A549 (cell line): ENCODE results near the gene COL17A1. TPM values are rescaled to one million over a fixed set of nuclear protein-coding genes. Genes with fewer than 3 reads are reported as not detected.

Experiments used
- ATAC-seq, 2 experiments: fragments of 200-7000 bp in 1 of 2; fragments of >200 bp in 1 of 2; cut with Nextera tagmentation in 1 of 2; cut with Tn5 transposase in 1 of 2; 3 replicates each; pipeline versions ENCODE4 v1.8.0 to v1.9.1; 2018 to 2020; ENCODE audit warnings: mild to moderate bottlenecking in 1 of 2, moderate library complexity in 1 of 2
- CTCF ChIA-PET: fragments of 300-600 bp; sonication (Branson Sonifier 250); formaldehyde crosslinking; extraction: SDS; loops from one replicate; lab custom pipeline; 2021; ENCODE audit warnings: antibody characterized with exemption, inconsistent platforms; lab: Yijun Ruan, JAX
- POLR2A ChIA-PET: fragments of 350-600 bp; formaldehyde crosslinking; extraction: SDS; loops from one replicate; lab custom pipeline; 2021; ENCODE audit warnings: antibody characterized with exemption, inconsistent platforms; lab: Yijun Ruan, JAX
- DNase-seq, 2 experiments: peaks; one replicate each; pipeline versions ENCODE4 v3.0.0 to v3.0.0-alpha.2; 2011 to 2016; ENCODE audit warnings: low read depth in 1 of 2, low spot score in 1 of 2
- FAIRE-seq: peaks from 2 replicates; lab custom pipeline; 2011; peaks lifted over from hg19 to GRCh38; lab: Jason Lieb, UNC
- H3K27ac ChIP-seq, 2 experiments: fragments of >200 bp; sonication (Bioruptor Twin); formaldehyde crosslinking; 3 replicates each; pipeline ENCODE4 v1.5.1; 2016 to 2017
- H3K4me1 ChIP-seq: fragments of >200 bp; sonication (Bioruptor Twin); formaldehyde crosslinking; 3 replicates; pipeline ENCODE4 v1.6.1; 2016
- H3K4me2 ChIP-seq: fragments of >200 bp; sonication (Bioruptor Twin); formaldehyde crosslinking; 3 replicates; pipeline ENCODE4 v1.6.1; 2016
- H3K4me3 ChIP-seq: fragments of >200 bp; sonication (Bioruptor Twin); formaldehyde crosslinking; 3 replicates; pipeline ENCODE4 v1.5.1; 2016
- H3K9me3 ChIP-seq: fragments of >200 bp; sonication (Bioruptor Twin); formaldehyde crosslinking; 3 replicates; pipeline ENCODE4 v1.6.1; 2016
- BCL3 ChIP-seq: fragments of >200 bp; sonication (Bioruptor Twin); formaldehyde crosslinking; IDR thresholded peaks from 3 replicates; pipeline ENCODE4 v1.6.1; 2016
- BHLHE40 ChIP-seq: IDR thresholded peaks from 2 replicates; pipeline ENCODE4 v1.6.1; 2012; ENCODE audit warnings: low read depth, low read length, inconsistent platforms
- CBX8 ChIP-seq: fragments of 200-600 bp; sonication (generic); IDR thresholded peaks from 2 replicates; pipeline ENCODE4 v1.6.1; 2016
- CEBPB ChIP-seq, 2 experiments: fragments of >200 bp in 1 of 2; sonication (Bioruptor Twin) in 1 of 2; formaldehyde crosslinking in 1 of 2; IDR thresholded peaks; 2 replicates each; pipeline ENCODE4 v1.6.1; 2012 to 2016
- CHD4 ChIP-seq: fragments of 200-600 bp; sonication (generic); IDR thresholded peaks from 2 replicates; pipeline ENCODE4 v1.6.1; 2016; ENCODE audit warnings: antibody characterized with exemption, mild to moderate bottlenecking, borderline replicate concordance
- E2F6 ChIP-seq: IDR thresholded peaks from 2 replicates; pipeline ENCODE4 v1.6.1; 2012; ENCODE audit warnings: low read depth, borderline replicate concordance
- FOSB ChIP-seq: fragments of 250-450 bp; sonication (Bioruptor Pico); IDR thresholded peaks from 2 replicates; pipeline ENCODE4 v1.5.0; 2020; ENCODE audit warnings: mild to moderate bottlenecking, moderate library complexity
- GATA3 ChIP-seq: IDR thresholded peaks from 2 replicates; pipeline ENCODE4 v1.6.1; 2012; ENCODE audit warnings: borderline replicate concordance
- HEYL ChIP-seq: fragments of 250-450 bp; sonication (Bioruptor Pico); IDR thresholded peaks from 2 replicates; pipeline ENCODE4 v1.8.0; 2021; ENCODE audit warnings: mild to moderate bottlenecking, moderate library complexity
- HMGXB4 ChIP-seq: fragments of 250-450 bp; sonication (Bioruptor Pico); IDR thresholded peaks from 2 replicates; pipeline ENCODE4 v1.5.0; 2021; ENCODE audit warnings: mild to moderate bottlenecking, moderate library complexity, borderline replicate concordance
- MAFK ChIP-seq: fragments of 450-650 bp; IDR thresholded peaks from 2 replicates; pipeline ENCODE4 v1.6.1; 2014; ENCODE audit not compliant: partially characterized antibody
- MAZ ChIP-seq: fragments of 150-350 bp; IDR thresholded peaks from 2 replicates; pipeline ENCODE4 v1.6.1; 2014; ENCODE audit warnings: antibody characterized with exemption, low read depth, low read length, borderline replicate concordance
- NPAS2 ChIP-seq: fragments of 250-450 bp; sonication (Bioruptor Pico); IDR thresholded peaks from 2 replicates; pipeline ENCODE4 v1.8.0; 2022; ENCODE audit warnings: mild to moderate bottlenecking, moderate library complexity, borderline replicate concordance
- NR3C1 ChIP-seq: fragments of >200 bp; sonication (Bioruptor Twin); formaldehyde crosslinking; IDR thresholded peaks from 3 replicates; pipeline ENCODE4 v1.6.1; 2017
- RAD21 ChIP-seq, 2 experiments: fragments of >200 bp in 1 of 2; sonication (Bioruptor Twin) in 1 of 2; formaldehyde crosslinking in 1 of 2; IDR thresholded peaks in 1 of 2; conservative IDR thresholded peaks in 1 of 2; 2 replicates in 1 of 2; 3 replicates in 1 of 2; pipeline ENCODE4 v1.6.1; 2012 to 2018; ENCODE audit warnings: inconsistent platforms in 1 of 2
- RARB ChIP-seq: fragments of 250-450 bp; sonication (Bioruptor Pico); IDR thresholded peaks from 2 replicates; pipeline ENCODE4 v1.8.0; 2021; ENCODE audit warnings: mild to moderate bottlenecking, moderate library complexity
- RCOR1 ChIP-seq: fragments of 150-350 bp; IDR thresholded peaks from 2 replicates; pipeline ENCODE4 v1.6.1; 2014; ENCODE audit warnings: antibody characterized with exemption, low read length, low read depth
- ZC3H11A ChIP-seq: fragments of 450-650 bp; IDR thresholded peaks from 2 replicates; pipeline ENCODE4 v1.6.1; 2014; ENCODE audit warnings: antibody characterized with exemption, mild to moderate bottlenecking
- ZNF302 ChIP-seq: fragments of 250-450 bp; sonication (Bioruptor Pico); IDR thresholded peaks from 2 replicates; pipeline ENCODE4 v1.9.0; 2021; ENCODE audit warnings: inconsistent platforms, mild to moderate bottlenecking, moderate library complexity
- WGBS: methylation state at CpG from one replicate; pipeline ENCODE4 v1.1.6; 2017; ENCODE audit errors: missing lambda C conversion rate; 5-methylcytosine and 5-hydroxymethylcytosine counted together
- polyA plus RNA-seq, 4 experiments: library from polyadenylated mRNA; depleted of rRNA in 3 of 4; stranded (reverse); fragments of >200 nt; fragmentation: RNase III in 1 of 4; extraction: RNeasy Plus Mini Kit Qiagen cat#74134 plus additional on column Dnase treatment in 1 of 4; gene quantifications; 2 replicates in 3 of 4; 3 replicates in 1 of 4; pipeline ENCODE4 v1.2.3, GENCODE V29; 2011 to 2017
- TF ChIP-seq, protein P1 (sequence below): fragments of 450-650 bp; IDR thresholded peaks from 2 replicates; pipeline ENCODE4 v1.6.1; 2014; ENCODE audit warnings: antibody characterized with exemption
- TF ChIP-seq, protein P2 (sequence below): fragments of 150-350 bp; IDR thresholded peaks from 2 replicates; pipeline ENCODE4 v1.6.1; 2014; ENCODE audit warnings: low read depth, mild to moderate bottlenecking, low read length
- TF ChIP-seq, protein P3 (sequence below): IDR thresholded peaks from 2 replicates; pipeline ENCODE4 v1.6.1; 2012

Gene COL17A1
- polyA plus RNA-seq, 2 of the 4 experiments (the other 2 are of a cell fraction): 1.3 to 1.6 TPM

- TF ChIP-seq CBX8 (no peak), CEBPB (IDR thresholded peaks at IDR 0.05) (no peak), NR3C1 (no peak), E2F6 (no peak), HEYL (CRISPR knock-in tag) (no peak), BCL3 (no peak), FOSB (no peak), NPAS2 (CRISPR knock-in tag) (no peak), ZC3H11A (no peak), RARB (CRISPR knock-in tag) (no peak), GATA3 (no peak)
- TF ChIP-seq, protein P1, sequence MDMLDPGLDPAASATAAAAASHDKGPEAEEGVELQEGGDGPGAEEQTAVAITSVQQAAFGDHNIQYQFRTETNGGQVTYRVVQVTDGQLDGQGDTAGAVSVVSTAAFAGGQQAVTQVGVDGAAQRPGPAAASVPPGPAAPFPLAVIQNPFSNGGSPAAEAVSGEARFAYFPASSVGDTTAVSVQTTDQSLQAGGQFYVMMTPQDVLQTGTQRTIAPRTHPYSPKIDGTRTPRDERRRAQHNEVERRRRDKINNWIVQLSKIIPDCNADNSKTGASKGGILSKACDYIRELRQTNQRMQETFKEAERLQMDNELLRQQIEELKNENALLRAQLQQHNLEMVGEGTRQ: no peak
- no peak for ATAC-seq
- H3K4me2 ChIP-seq: no peak overlapping the region
- FAIRE-seq: no peak
- H3K4me1 ChIP-seq: no peaks in the 10 kb centered on the region
- POLR2A ChIA-PET: no interaction called here
- DNase-seq: no peak
- H3K27ac ChIP-seq: no peak overlapping the region
- WGBS: 81% methylated on average over 3 of the region's 3 CpGs
- H3K9me3 ChIP-seq: no peaks in the 10 kb centered on the region
- H3K4me3 ChIP-seq: no peak overlapping the region
- CTCF ChIA-PET: interaction anchor here (0.6 to 3.1 kb wide), 6 partner anchors 12 to 124 kb away, joined by 3 to 15 read pairs (median 6); partner anchors contain the start of gene SFR1
Measured at GRCh38 chr10:104077247-104077646, 8.4 kb downstream of the COL17A1 start.

GRCh38 chr10:104076743-104077160, 8.9 kb downstream of the COL17A1 start:
- FAIRE-seq (no peak), DNase-seq (no peak), ATAC-seq (no peak)
- Histone ChIP-seq H3K4me1 (no peaks in the 10 kb centered on the region), H3K27ac (no peak overlapping the region), H3K4me2 (no peak overlapping the region), H3K9me3 (no peaks in the 10 kb centered on the region), H3K4me3 (no peak overlapping the region)
- TF ChIP-seq RAD21 (conservative IDR thresholded peaks at IDR 0.05 in 1 of 2, IDR thresholded peaks at IDR 0.05 in 1 of 2) (no peak), HMGXB4 (no peak), RCOR1 (no peak), CHD4 (no peak), BCL3 (no peak), BHLHE40 (no peak), ZNF302 (no peak), MAZ (no peak), MAFK (no peak)
- TF ChIP-seq, protein P2, sequence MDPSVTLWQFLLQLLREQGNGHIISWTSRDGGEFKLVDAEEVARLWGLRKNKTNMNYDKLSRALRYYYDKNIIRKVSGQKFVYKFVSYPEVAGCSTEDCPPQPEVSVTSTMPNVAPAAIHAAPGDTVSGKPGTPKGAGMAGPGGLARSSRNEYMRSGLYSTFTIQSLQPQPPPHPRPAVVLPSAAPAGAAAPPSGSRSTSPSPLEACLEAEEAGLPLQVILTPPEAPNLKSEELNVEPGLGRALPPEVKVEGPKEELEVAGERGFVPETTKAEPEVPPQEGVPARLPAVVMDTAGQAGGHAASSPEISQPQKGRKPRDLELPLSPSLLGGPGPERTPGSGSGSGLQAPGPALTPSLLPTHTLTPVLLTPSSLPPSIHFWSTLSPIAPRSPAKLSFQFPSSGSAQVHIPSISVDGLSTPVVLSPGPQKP: no peak
- TF ChIP-seq, protein P3, sequence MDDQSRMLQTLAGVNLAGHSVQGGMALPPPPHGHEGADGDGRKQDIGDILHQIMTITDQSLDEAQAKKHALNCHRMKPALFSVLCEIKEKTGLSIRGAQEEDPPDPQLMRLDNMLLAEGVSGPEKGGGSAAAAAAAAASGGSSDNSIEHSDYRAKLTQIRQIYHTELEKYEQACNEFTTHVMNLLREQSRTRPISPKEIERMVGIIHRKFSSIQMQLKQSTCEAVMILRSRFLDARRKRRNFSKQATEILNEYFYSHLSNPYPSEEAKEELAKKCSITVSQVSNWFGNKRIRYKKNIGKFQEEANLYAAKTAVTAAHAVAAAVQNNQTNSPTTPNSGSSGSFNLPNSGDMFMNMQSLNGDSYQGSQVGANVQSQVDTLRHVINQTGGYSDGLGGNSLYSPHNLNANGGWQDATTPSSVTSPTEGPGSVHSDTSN: no peak
- ChIA-PET POLR2A (no interaction called here), CTCF (interaction anchor here (1.0 to 3.1 kb wide), 4 partner anchors 14 to 51 kb away, joined by 3 to 15 read pairs (median 6); partner anchors contain the start of gene SFR1)
- 70% methylated on average over 3 of the region's 3 CpGs for WGBS
